ENCODE results near the gene PLCB1. TPM values are rescaled to one million over a fixed set of nuclear protein-coding genes. Genes with fewer than 3 reads are reported as not detected.

Gene PLCB1
- total and polyA plus RNA-seq, 2 of the 4 experiments (the other 2 are of a cell fraction), result 5.6 to 16.1 TPM

- intact Hi-C loops (cut with micrococcal nuclease), result no loop called here
- no peak; the same call in 1 of the 2 replicates for ATAC-seq (ENCODE audit: low read depth)
- Histone ChIP-seq H4K5ac (ENCODE audit: low read depth, low read length) (no peak overlapping the region), H3K9me1 (ENCODE audit: insufficient read depth, low read length) (peaks cover 2% of the 10 kb centered on the region; the same call in 1 of the 2 replicates), H4K8ac (ENCODE audit: low read depth in 2 of 2, low read length in 2 of 2) (no peak overlapping the region), H2AK9ac (replicated peaks; ENCODE audit: low read depth, low read length, poor library complexity) (no peak overlapping the region), H2AK5ac (ENCODE audit: low read depth, low read length) (no peak overlapping the region), H3K9ac (ENCODE audit: low read depth, low read length) (no peak overlapping the region), H3K4me3 (ENCODE audit: insufficient read depth, low read depth, low read length) (no peak overlapping the region), H3K14ac (replicated peaks; ENCODE audit: low read depth, low read length) (no peak overlapping the region), H3K4me1 (ENCODE audit: control insufficient read depth, insufficient read depth, low read length) (0 out of 2 replicates have a peak, but pooled peaks cover 1% of the 10 kb centered on the region), H2AFZ (replicated peaks; ENCODE audit: low read length, poor library complexity) (no peak overlapping the region), H2BK5ac (ENCODE audit: low read depth, low read length, poor library complexity, severe bottlenecking) (no peak overlapping the region), H2BK120ac (ENCODE audit: low read depth, low read length) (no peak overlapping the region), H3K79me1 (ENCODE audit: low read depth in 1 of 2, low read length in 2 of 2) (no peaks in the 10 kb centered on the region), H3K56ac (ENCODE audit: extremely low read depth, insufficient read depth, low read length) (no peak overlapping the region), H3K36me3 (ENCODE audit: control insufficient read depth, insufficient read depth, low read length) (no peaks in the 10 kb centered on the region), H3K9me3 (ENCODE audit: control insufficient read depth, insufficient read depth, low read length) (no peaks in the 10 kb centered on the region), H3K27ac (ENCODE audit: insufficient read depth, low read length) (no peak overlapping the region), H2BK15ac (ENCODE audit: low read depth, low read length) (no peak overlapping the region), H2BK20ac (ENCODE audit: low read depth, low read length) (no peak overlapping the region), H3K27me3 (ENCODE audit: control insufficient read depth, insufficient read depth, low read length) (no peaks in the 10 kb centered on the region), H3K23ac (ENCODE audit: low read depth, low read length) (no peak overlapping the region), H3K4ac (ENCODE audit: low read depth, low read length) (no peak overlapping the region), H4K20me1 (ENCODE audit: insufficient read depth, low read length) (no peaks in the 10 kb centered on the region), H4K91ac (ENCODE audit: insufficient read depth, low read depth, low read length) (no peak overlapping the region), H3K4me2 (ENCODE audit: low read depth, low read length) (no peak overlapping the region), H3K18ac (ENCODE audit: low read depth, low read length) (no peak overlapping the region)
- peak; percentile 56 for DNase-seq
- dilution Hi-C loops (cut with HindIII; ENCODE audit: low sequenced_read_pairs, unreplicated experiment), result no loop called here
- WGBS, 2 experiments (ENCODE audit: extremely low coverage in 2 of 2, insufficient read length in 1 of 2), result no CpG with 5 or more reads among the region's 2 CpGs
- in situ Hi-C loops (cut with MboI; ENCODE audit: low sequenced_read_pairs), result no loop called here
- ChIA-PET CTCF (no interaction called here), POLR2A (ENCODE audit: unreplicated experiment) (no interaction called here)
- BruUV-seq (replicated peaks), result no TSS peak
- peak; percentile 92 for TF ChIP-seq CEBPB (IDR thresholded peaks at IDR 0.05; ENCODE audit: low read depth, low read length)
- TF ChIP-seq, protein P1, sequence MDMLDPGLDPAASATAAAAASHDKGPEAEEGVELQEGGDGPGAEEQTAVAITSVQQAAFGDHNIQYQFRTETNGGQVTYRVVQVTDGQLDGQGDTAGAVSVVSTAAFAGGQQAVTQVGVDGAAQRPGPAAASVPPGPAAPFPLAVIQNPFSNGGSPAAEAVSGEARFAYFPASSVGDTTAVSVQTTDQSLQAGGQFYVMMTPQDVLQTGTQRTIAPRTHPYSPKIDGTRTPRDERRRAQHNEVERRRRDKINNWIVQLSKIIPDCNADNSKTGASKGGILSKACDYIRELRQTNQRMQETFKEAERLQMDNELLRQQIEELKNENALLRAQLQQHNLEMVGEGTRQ (IDR thresholded peaks at IDR 0.05; ENCODE audit: low read depth, low read length), result no peak
Observed at GRCh38 chr20:8094850-8095249, 37.2 kb upstream of the PLCB1 start.
